GM18498 (cell line): ENCODE data around the gene JAM3.
"Not testable (repeated sequence)": the region's sequence is repeated elsewhere in the genome, so short reads cannot be mapped to it uniquely, and the experiment has no call there.

Experiments used
- ATAC-seq: cut with Tn5 transposase; IDR thresholded peaks from one replicate; pipeline ENCODE4 v1.9.1; 2021; ENCODE audit warnings: mild to moderate bottlenecking, moderate library complexity; ENCODE audit not compliant: unreplicated experiment

Gene JAM3

DNA sequence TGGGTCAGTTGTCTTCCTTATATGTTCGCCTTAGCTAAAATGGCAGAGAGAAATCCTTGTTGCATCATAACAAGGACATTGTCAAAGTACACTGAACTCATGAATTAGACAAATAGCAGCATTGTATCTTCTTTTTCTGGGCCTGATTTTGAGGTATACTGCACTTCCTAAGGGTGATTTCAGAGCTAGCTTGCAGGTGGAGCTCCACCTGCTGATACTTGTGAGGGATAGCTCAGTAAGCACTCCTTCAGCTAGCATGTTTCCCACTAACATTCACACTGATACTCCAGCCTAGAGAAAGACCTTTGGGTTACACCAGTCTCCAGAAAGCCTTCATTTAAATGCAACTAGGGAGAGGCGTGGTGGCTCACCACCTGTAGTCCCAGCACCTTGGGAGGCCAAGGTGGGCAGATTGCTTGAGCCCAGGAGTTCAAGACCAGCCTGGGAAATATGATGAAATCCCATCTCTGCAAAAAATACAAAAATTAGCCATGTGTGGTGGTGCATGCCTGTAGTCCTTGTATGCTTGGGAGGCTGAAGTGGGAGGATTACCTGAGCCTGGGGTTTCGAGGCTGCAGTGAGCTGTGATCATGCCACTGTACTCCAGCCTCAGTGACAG, 29.8 kb downstream of the JAM3 start:
- no peak for ATAC-seq

- ATAC-seq = no peak
Observed at GRCh38 chr11:134100171-134100570, 31.3 kb downstream of the JAM3 start.

DNA sequence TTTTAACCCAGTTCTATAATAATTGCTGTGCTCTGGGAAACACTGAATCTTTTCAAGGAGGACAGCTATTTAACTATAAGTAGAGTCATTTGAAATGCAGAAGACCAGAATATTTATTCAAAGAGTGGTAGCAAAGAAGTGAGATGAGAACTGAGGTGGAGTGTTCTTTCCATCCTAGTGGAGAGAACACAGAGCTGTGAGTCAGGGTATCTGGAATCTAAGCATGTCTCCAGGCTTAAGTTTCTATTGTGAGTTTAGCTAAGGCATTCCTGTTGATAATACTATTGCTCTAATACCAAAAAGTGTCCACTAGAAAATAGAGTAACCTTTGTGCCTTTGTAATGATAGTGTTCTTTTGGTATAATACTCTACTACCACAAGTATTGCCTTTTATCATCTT, 32.4 kb downstream of the JAM3 start:
- no peak for ATAC-seq

GRCh38 chr11:134110252-134110815, 41.5 kb downstream of the JAM3 start:
- ATAC-seq = no peak

DNA sequence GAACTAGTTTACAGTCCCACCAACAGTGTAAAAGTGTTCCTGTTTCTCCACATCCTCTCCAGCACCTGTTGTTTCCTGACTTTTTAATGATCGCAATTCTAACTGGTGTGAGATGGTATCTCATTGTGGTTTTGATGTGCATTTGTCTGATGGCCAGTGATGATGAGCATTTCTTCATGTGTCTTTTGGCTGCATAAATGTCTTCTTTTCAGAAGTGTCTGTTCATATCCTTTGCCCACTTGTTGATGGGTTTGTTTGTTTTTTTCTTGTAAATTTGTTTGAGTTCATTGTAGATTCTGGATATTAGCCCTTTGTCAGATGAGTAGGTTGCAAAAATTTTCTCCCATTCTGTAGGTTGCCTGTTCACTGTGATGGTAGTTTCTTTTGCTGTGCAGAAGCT, 44.9 kb downstream of the JAM3 start:
- ATAC-seq = not testable (repeated sequence)

GRCh38 chr11:134116210-134116609, 47.3 kb downstream of the JAM3 start:
- no peak for ATAC-seq

GRCh38 chr11:134118006-134118405, 49.1 kb downstream of the JAM3 start:
- ATAC-seq = no peak

- no peak for ATAC-seq
Observed at GRCh38 chr11:134119094-134119493, 50.2 kb downstream of the JAM3 start.

DNA sequence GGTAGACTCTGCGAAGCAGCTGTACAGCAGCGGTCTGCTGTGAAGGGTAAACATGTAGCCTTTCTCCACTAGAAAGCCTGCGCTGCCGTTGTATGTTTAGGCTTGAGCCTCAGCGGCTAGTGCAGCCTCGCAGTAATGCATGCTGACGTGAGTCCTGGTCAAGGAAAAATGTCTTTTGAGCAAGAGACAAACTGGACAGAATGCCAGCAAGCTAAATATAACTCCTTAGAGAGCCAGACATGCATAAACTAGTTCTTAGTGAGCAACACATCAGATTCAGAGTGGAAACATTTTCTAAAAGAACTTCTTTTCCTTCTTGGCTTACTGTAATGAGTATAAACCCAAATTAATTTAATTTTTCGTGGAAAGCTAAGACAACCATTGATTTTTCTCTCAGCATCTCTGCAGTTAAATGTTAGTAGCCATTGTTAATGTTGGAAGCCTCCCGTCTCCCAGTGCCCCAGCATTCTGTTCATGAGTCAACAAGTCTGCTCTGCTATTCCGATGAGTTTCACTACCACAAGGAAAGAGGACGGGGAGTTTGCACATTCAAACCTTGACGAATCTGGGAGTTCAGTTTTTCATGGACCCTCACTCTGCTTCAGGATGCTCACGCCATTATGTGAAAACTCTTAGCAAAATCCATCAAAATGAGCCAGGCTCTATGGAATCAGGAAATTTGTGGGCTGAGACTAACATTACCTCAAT, 51.4 kb downstream of the JAM3 start:
- no peak for ATAC-seq

DNA sequence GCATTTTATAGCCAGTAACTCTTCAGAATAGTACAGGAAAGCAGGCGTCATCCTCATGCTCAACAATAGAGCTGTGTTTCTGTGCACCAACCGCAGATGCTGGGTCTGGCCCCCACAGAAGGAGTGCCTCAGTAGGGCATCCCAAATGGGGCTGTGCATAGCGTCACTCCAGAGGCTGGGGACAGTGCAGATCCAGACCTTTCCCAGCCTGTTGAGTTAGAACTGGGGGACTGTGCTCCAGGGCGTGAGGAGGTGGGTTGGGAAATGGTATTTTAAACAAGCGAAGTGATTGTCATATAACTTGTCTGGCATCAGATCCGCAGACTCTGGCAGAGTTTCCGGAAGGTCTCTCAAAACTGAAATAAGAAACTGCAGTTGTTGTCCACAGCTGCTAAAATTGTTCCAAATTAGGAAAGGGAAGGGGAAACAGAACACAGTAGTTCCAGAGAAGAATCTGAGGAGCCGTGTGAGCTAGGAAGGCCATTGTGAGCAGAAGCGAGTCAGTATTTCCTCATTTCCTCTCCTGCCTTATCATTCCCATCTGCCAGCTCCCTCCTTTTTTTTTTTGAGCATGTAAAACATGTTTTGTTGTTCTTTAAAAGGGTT, 52.2 kb downstream of the JAM3 start:
- no peak for ATAC-seq

GRCh38 chr11:134124660-134125451, 56.0 kb downstream of the JAM3 start:
- ATAC-seq = no peak

DNA sequence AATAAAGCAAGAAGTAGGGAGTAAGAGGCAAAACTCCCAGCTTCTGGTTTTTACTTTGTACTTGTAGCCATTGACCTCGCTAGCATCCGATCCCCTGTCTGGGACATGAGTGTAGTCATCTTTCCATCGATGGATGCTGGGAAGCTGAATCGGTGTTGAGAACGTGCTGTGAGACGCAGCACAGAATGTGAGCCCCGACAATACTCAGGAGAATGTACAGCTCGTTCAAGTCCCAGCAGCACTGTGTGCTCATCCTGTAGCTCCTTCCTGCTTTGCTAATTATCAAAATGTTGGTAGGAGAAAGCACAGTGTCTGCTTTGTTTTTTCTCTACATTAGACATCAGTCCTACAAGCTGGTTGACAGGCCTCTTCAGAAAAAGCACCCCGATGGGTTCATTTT, 56.6 kb downstream of the JAM3 start:
- ATAC-seq = no peak

DNA sequence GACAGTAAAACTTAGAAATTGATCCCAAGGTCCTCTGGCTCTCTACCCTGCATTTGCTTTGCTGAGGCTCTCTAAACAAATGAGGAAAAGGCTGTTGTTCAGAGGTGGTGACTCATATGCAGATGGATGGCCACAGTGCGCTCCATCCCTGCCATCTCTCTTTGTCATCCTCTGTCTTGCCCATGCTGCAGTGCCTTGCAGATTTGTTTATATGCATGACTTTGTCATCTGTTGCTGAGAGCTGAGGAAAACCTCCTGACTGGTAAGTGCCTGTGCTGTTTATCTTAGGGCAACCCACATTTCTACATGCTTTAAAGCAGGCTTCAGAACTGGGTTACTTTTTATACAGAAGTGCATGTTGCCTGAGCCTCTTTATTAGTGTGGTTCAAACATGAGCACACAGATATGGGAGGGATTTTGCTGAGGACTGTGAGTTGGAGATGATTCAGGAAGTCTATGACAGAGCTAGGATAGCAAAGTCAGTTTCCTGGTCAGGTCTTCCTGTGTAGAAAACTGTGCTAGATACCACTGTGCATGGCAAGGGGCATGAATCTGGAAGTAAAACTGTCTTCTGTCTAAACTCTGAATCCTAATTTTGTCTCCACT, 57.4 kb downstream of the JAM3 start:
- no peak for ATAC-seq

DNA sequence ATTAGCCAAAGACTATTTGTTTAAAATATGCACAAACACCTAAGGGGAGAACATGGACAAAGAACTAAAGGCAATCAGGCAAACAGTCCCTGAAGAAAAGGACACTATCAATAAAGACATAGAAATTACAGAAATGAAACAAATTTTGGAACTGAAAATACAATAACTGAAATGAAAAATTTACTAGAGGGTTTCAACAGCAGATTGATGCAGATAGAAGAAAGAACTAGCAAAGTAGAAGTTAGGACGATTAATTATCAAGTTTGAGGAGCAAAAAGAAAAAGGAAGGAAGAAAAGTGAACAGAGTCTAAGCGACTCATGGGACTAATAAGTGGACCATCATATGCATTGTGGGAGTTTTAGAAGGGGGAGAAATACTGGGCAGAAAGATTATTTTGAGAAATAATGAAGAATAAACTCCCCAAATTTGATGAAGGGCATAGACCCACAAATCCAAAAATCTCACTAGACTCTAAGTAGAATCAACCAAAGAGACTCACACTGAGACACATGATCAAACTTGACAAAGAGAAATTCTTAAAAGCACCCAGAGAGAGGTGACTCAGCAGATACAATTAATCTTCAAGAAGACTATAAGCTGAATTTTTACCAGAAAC, 62.9 kb downstream of the JAM3 start:
- no peak for ATAC-seq

- ATAC-seq = no peak
Observed at GRCh38 chr11:134132808-134133207, 63.9 kb downstream of the JAM3 start.

DNA sequence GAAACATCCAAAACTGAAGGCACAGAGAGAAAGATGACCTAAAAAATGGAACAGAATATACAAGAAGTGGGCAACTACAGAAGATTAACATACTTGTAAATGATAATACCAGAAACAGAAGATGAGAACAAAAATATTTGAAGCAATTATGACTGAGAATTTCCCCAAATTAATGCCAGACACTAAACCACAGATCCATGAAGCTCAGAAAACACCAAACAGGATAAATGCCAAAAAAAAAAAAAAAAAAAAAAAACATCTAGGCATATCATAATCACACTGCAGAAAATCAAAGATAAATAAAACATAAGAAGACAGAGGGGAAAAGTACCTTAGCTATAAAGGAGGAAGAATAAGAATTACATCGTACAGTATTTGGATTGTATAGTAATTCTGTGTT, 65.3 kb downstream of the JAM3 start:
- ATAC-seq = no peak

- ATAC-seq = no peak
Observed at GRCh38 chr11:134138376-134138775, 69.5 kb downstream of the JAM3 start.

DNA sequence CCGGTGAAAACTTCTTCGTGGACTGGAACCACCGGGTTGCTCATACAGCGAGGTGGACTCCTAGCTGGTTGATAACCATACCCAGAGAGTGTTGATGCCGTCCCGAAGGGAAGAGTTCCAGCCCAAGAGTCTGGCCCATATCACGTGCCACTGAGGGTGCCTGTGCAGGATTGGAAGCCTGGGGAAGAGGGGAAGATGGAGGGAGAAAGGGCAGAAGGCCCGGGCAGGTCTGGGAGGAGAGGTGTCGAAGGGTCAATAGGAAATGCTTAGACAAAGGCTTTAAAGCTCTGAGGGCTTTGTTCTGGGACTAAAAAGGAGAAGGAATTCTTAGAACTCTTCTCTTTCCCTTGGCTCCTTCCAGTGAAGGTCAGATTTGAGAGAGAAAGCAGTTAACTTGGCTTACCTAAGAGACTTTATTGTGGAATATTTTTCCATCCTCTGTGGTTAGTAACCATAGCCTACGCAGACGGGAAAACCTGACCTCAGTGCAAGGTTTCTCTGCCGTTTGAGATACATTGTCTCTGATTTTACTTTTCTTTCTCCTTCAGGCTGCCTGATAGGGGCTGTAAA, 70.5 kb downstream of the JAM3 start:
- ATAC-seq = peak; percentile 10

DNA sequence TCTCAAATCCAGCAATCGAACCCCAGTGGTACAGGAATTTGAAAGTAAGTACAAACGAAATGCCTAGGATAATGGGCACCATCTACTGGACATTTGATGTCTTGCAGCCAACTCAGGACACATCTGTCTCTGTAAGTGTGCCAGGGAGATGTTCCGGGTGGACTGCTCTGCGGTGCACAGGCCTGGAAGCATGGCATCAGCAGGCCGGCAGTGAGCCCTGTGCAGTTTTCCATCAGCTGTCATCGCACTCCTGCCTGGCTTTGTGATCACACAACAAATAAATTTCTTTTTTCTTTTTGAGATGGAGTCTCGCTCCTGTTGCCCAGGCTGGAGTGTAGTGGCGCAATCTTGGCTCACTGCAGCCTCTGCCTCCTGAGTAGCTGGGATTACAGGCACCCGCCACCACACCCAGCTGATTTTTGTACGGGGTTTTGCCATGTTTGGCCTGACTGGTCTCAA, 71.0 kb downstream of the JAM3 start:
- ATAC-seq = peak; percentile 83

- ATAC-seq = no peak
Observed at GRCh38 chr11:134140961-134141490, 72.2 kb downstream of the JAM3 start.
